HEK293T (cell line): ENCODE data around the gene PNMA8B.

Source experiments
- ELF4 ChIP-seq: fragments of 450-650 bp; IDR thresholded peaks from 2 replicates; pipeline ENCODE4 v1.6.1; 2017; ENCODE audit warnings: antibody characterized with exemption
- FOXA1 ChIP-seq: fragments of 450-650 bp; IDR thresholded peaks from 2 replicates; pipeline ENCODE4 v1.6.1; 2016; ENCODE audit warnings: mild to moderate bottlenecking

GRCh38 chr19:46482631-46483030 is 13.0 kb downstream of the PNMA8B start:
- TF ChIP-seq ELF4 = no peak
- TF ChIP-seq FOXA1 = no peak
